K562 (cell line): ENCODE data around the gene HPCAL1. TPM values are rescaled to one million over a fixed set of nuclear protein-coding genes. Genes with fewer than 3 reads are reported as not detected.

Source experiments
- ATAC-seq: fragments of 200-7000 bp; cut with Tn5 transposase; 3 replicates; pipeline ENCODE4 v1.9.1; 2020; ENCODE audit warnings: moderate library complexity
- BruUV-seq: library from RNA; stranded (reverse); fragments of 400-500 nt; replicated peaks from 2 replicates; lab custom pipeline; 2021; lab: Mats Ljungman, UMichigan
- CTCF ChIA-PET: fragments of 300-600 bp; formaldehyde crosslinking; extraction: SDS; loops from one replicate; lab custom pipeline; 2021; ENCODE audit warnings: low intra/inter-chr PET ratio; lab: Yijun Ruan, JAX
- POLR2A ChIA-PET: fragments of 300-600, 350-650 bp; sonication (Branson Sonifier 250); formaldehyde crosslinking; extraction: SDS; loops from one replicate; lab custom pipeline; 2021; ENCODE audit warnings: antibody characterized with exemption, inconsistent platforms; lab: Yijun Ruan, JAX
- DNase-seq, 4 experiments: peaks; one replicate each; pipeline versions ENCODE4 v3.0.0 to v3.0.0-alpha.2; 2011 to 2018; ENCODE audit warnings: low spot score in 3 of 4, mixed read lengths in 3 of 4; ENCODE audit errors: extremely low read depth in 1 of 4
- FAIRE-seq: peaks from 2 replicates; lab custom pipeline; 2011; peaks lifted over from hg19 to GRCh38; lab: Jason Lieb, UNC
- H2AFZ ChIP-seq: 2 replicates; pipeline ENCODE4 v1.6.0; 2011; ENCODE audit warnings: low read depth, low read length, control low read depth, inconsistent platforms
- H3K27ac ChIP-seq: fragments of 200-600 bp; 3 replicates; pipeline ENCODE4 v1.8.0; 2011; ENCODE audit warnings: low read depth, mild to moderate bottlenecking, control low read depth, inconsistent platforms, low read length, moderate library complexity, mixed read lengths; ENCODE audit errors: extremely low read depth
- H3K27me3 ChIP-seq, 2 experiments: fragments of 300-600 bp in 1 of 2; 2 replicates in 1 of 2; 3 replicates in 1 of 2; pipeline versions ENCODE4 v1.6.0 to v1.8.0; 2011; ENCODE audit warnings: inconsistent platforms in 2 of 2, low read length in 2 of 2, mild to moderate bottlenecking in 1 of 2, mixed read lengths in 1 of 2, moderate library complexity in 1 of 2; ENCODE audit not compliant: control insufficient read depth in 2 of 2, insufficient read depth in 2 of 2
- H3K36me3 ChIP-seq: fragments of 300-600 bp; 3 replicates; pipeline ENCODE4 v1.8.0; 2011; ENCODE audit warnings: mild to moderate bottlenecking, low read length, inconsistent platforms; ENCODE audit not compliant: control insufficient read depth, insufficient read depth
- H3K4me1 ChIP-seq, 2 experiments: fragments of 200-600 bp in 1 of 2; replicated peaks in 1 of 2; 2 replicates in 1 of 2; 3 replicates in 1 of 2; pipeline versions ENCODE4 v1.5.1 to v1.8.0; 2011; ENCODE audit warnings: inconsistent platforms in 2 of 2, low read length in 2 of 2, mild to moderate bottlenecking in 1 of 2, mixed read lengths in 1 of 2, moderate library complexity in 1 of 2; ENCODE audit not compliant: control insufficient read depth in 2 of 2, insufficient read depth in 2 of 2
- H3K4me2 ChIP-seq: 2 replicates; pipeline ENCODE4 v1.6.1; 2011; ENCODE audit warnings: low read length, control low read depth, inconsistent platforms, mixed read lengths; ENCODE audit not compliant: insufficient read depth
- H3K4me3 ChIP-seq: fragments of 200-600 bp; sonication (generic), shearing (Covaris generic); 2 replicates; pipeline ENCODE4 v1.5.1; 2016; ENCODE audit warnings: control low read depth, inconsistent platforms
- H3K79me2 ChIP-seq: fragments of 200-600 bp; 3 replicates; pipeline ENCODE4 v1.8.0; 2011; ENCODE audit warnings: low read length, inconsistent platforms; ENCODE audit not compliant: control insufficient read depth, insufficient read depth
- H3K9ac ChIP-seq, 2 experiments: 2 replicates each; pipeline versions ENCODE4 v1.6.0 to v1.6.1; 2011; ENCODE audit warnings: low read depth in 2 of 2, low read length in 2 of 2, control low read depth in 1 of 2, inconsistent platforms in 1 of 2, mild to moderate bottlenecking in 1 of 2, mixed read lengths in 1 of 2; ENCODE audit not compliant: insufficient read depth in 1 of 2
- H3K9me1 ChIP-seq: one replicate; pipeline ENCODE4 v1.6.0; 2011; ENCODE audit warnings: inconsistent platforms, mild to moderate bottlenecking, low read length, moderate library complexity; ENCODE audit not compliant: control insufficient read depth, insufficient read depth
- H3K9me3 ChIP-seq: replicated peaks from 2 replicates; pipeline ENCODE4 v1.5.1; 2011; ENCODE audit warnings: low read depth, low read length, inconsistent platforms; ENCODE audit not compliant: control insufficient read depth, insufficient read depth
- H4K20me1 ChIP-seq: replicated peaks from 2 replicates; pipeline ENCODE4 v1.6.1; 2011; ENCODE audit warnings: low read length, inconsistent platforms, mixed read lengths; ENCODE audit not compliant: control insufficient read depth, insufficient read depth
- ARID3B ChIP-seq: fragments of 250-450 bp; sonication (Bioruptor Pico); IDR thresholded peaks from 2 replicates; pipeline ENCODE4 v1.4.0; 2020; ENCODE audit warnings: borderline replicate concordance
- CBX1 ChIP-seq: sonication (generic); IDR thresholded peaks from 2 replicates; pipeline ENCODE4 v1.6.1; 2016; ENCODE audit warnings: antibody characterized with exemption, low read depth, mild to moderate bottlenecking
- CEBPG ChIP-seq, 3 experiments: fragments of 200-800 bp in 1 of 3; sonication (Bioruptor generic) in 1 of 3; sonication (generic) in 1 of 3; formaldehyde crosslinking in 1 of 3; IDR thresholded peaks in 2 of 3; conservative IDR thresholded peaks in 1 of 3; 2 replicates each; pipeline versions ENCODE4 v1.6.1 to v1.8.0; 2016 to 2022; ENCODE audit warnings: missing compliant biosample characterization in 2 of 3, missing genetic modification characterization in 2 of 3, mild to moderate bottlenecking in 1 of 3, missing genetic modification reagents in 1 of 3
- CGGBP1 ChIP-seq: fragments of 250-450 bp; sonication (Bioruptor Pico); IDR thresholded peaks from 2 replicates; pipeline ENCODE4 v1.9.0; 2021; ENCODE audit warnings: mild to moderate bottlenecking
- GATAD2A ChIP-seq: fragments of 450-650 bp; IDR thresholded peaks from 2 replicates; pipeline ENCODE4 v1.6.1; 2017
- HMGXB4 ChIP-seq: sonication (generic); formaldehyde crosslinking; IDR thresholded peaks from 2 replicates; pipeline ENCODE4 v1.8.1; 2023; ENCODE audit warnings: mild to moderate bottlenecking, missing genetic modification reagents
- HSF4 ChIP-seq: fragments of 250-450 bp; sonication (Bioruptor Pico); IDR thresholded peaks from 2 replicates; pipeline ENCODE4 v2.1.2; 2022; ENCODE audit warnings: mild to moderate bottlenecking, moderate library complexity, borderline replicate concordance
- MNT ChIP-seq, 2 experiments: fragments of 450-650 bp; conservative IDR thresholded peaks; 2 replicates each; pipeline ENCODE4 v1.6.1; 2017; ENCODE audit warnings: mild to moderate bottlenecking in 2 of 2, moderate library complexity in 2 of 2
- NR2C2 ChIP-seq, 2 experiments: fragments of 200-800 bp in 1 of 2; sonication (Bioruptor generic) in 1 of 2; sonication (generic) in 1 of 2; formaldehyde crosslinking in 1 of 2; IDR thresholded peaks; 2 replicates each; pipeline versions ENCODE4 v1.6.1 to v1.8.0; 2016 to 2022; ENCODE audit warnings: mild to moderate bottlenecking in 1 of 2, missing compliant biosample characterization in 1 of 2, missing genetic modification characterization in 1 of 2, missing genetic modification reagents in 1 of 2
- NR4A1 ChIP-seq, 2 experiments: fragments of 250-450 bp in 1 of 2; fragments of 450-650 bp in 1 of 2; sonication (Bioruptor Pico) in 1 of 2; IDR thresholded peaks; 2 replicates each; pipeline versions ENCODE4 v1.4.0 to v1.6.1; 2016 to 2020; ENCODE audit warnings: mild to moderate bottlenecking in 2 of 2, missing compliant biosample characterization in 1 of 2, missing genetic modification characterization in 1 of 2, moderate library complexity in 1 of 2
- SMC3 ChIP-seq: conservative IDR thresholded peaks from 2 replicates; pipeline ENCODE4 v1.6.1; 2011; ENCODE audit warnings: low read depth, low read length, improper control_type of control experiment; ENCODE audit not compliant: insufficient read depth
- TAL1 ChIP-seq: fragments of 450-650 bp; IDR thresholded peaks from 2 replicates; pipeline ENCODE4 v1.6.1; 2016; ENCODE audit warnings: mild to moderate bottlenecking
- ZNF174 ChIP-seq: fragments of 250-450 bp; sonication (Bioruptor Pico); IDR thresholded peaks from 2 replicates; pipeline ENCODE4 v1.4.0; 2020; ENCODE audit warnings: mild to moderate bottlenecking
- ZNF280A ChIP-seq: fragments of 450-650 bp; IDR thresholded peaks from 2 replicates; pipeline ENCODE4 v1.6.1; 2018; ENCODE audit warnings: mild to moderate bottlenecking, low read depth; ENCODE audit not compliant: partially characterized antibody
- WGBS: fragments of 100-300 bp; shearing (Covaris generic); methylation state at CpG from one replicate; pipeline ENCODE4 v1.1.6; 2016; ENCODE audit warnings: low coverage, mixed read lengths; ENCODE audit not compliant: insufficient coverage; ENCODE audit errors: missing lambda C conversion rate; 5-methylcytosine and 5-hydroxymethylcytosine counted together
- in situ Hi-C: fragments of 300-500 bp; cut with MboI; formaldehyde crosslinking; loops from 4 replicates; pipeline ENCODE4 v1.15.0; 2018; ENCODE audit warnings: inconsistent platforms, mixed read lengths
- intact Hi-C: fragments of 100-400 bp; cut with micrococcal nuclease; formaldehyde crosslinking; loops from 2 replicates; pipeline ENCODE4 v1.14.2; 2022
- polyA plus RNA-seq, 8 experiments: library from polyadenylated mRNA; depleted of rRNA in 4 of 8; stranded (reverse) in 5 of 8; unstranded in 3 of 8; fragments of >200 nt; fragmentation: Nextera tagmentation in 2 of 8; fragmentation: Illumina TruSeq in 1 of 8; extraction: Ambion mirVana in 2 of 8; extraction: Trizol in 1 of 8; gene quantifications; 2 replicates each; pipeline versions ENCODE4 v1.2.1 to v1.2.3, GENCODE V29; 2011 to 2014; ENCODE audit warnings: inconsistent platforms in 1 of 8, missing spikeins in 1 of 8
- total RNA-seq, 7 experiments: library from RNA; depleted of rRNA in 6 of 7; stranded (reverse); fragments of >200 nt in 6 of 7; fragmentation: Illumina TruSeq in 2 of 7; extraction: Trizol in 2 of 7; gene quantifications; 2 replicates each; pipeline versions ENCODE4 v1.2.1 to v1.2.3, GENCODE V29; 2011 to 2021; ENCODE audit warnings: low replicate concordance in 1 of 7

The HPCAL1 gene
- total and polyA plus RNA-seq, 9 of the 15 experiments (the other 6 are each of a cell fraction or from before 2014, with no cell fraction given), result 2.7 to 65.5 (median 23.9) TPM

- H3K4me3 ChIP-seq, result no peak overlapping the region
- intact Hi-C loops (no loop called here), in situ Hi-C loops (loop anchor here (25.0 kb wide), 1 partner anchor 143 kb away; no protein-coding TSS in a partner anchor)
- H2AFZ ChIP-seq, result no peak overlapping the region
- 68% methylated on average over 11 of the region's 13 CpGs for WGBS
- no peaks in the 10 kb centered on the region for H3K27me3 ChIP-seq
- H3K36me3 ChIP-seq, result peaks cover 16% of the 10 kb centered on the region; the same call in 1 of the 3 replicates
- peaks cover 3% of the 10 kb centered on the region for H3K9me1 ChIP-seq
- CTCF ChIA-PET, result no interaction called here
- BruUV-seq, result no TSS peak
- H3K4me2 ChIP-seq, result no peak overlapping the region
- FAIRE-seq (no peak), ATAC-seq (no peak), DNase-seq (no peak)
- no peaks in the 10 kb centered on the region for H3K9me3 ChIP-seq
- H3K79me2 ChIP-seq, result no peaks in the 10 kb centered on the region; the same call in 2 of the 3 replicates
- peak overlapping the region in 1 of 2 experiments; percentile 1; a peak in 2 of 4 replicates for H3K9ac ChIP-seq
- POLR2A ChIA-PET, result interaction anchor here (0.7 to 1.0 kb wide), 2 partner anchors 9 to 102 kb away, joined by 3 to 6 read pairs; partner anchors contain the start of gene HPCAL1
- no peak overlapping the region for H3K27ac ChIP-seq
- H3K4me1 ChIP-seq, result peaks cover 19 to 35% of the 10 kb centered on the region in 2 experiments; a peak in 4 of 5 replicates
- no peaks in the 10 kb centered on the region for H4K20me1 ChIP-seq
- no peak for TF ChIP-seq ARID3B (CRISPR knock-in tag)
- no peak for TF ChIP-seq MNT (conservative IDR thresholded peaks at IDR 0.05)
- TF ChIP-seq CEBPG (CRISPR knock-in tag; IDR thresholded peaks at IDR 0.05), result no peak
- TF ChIP-seq CEBPG (tag; conservative IDR thresholded peaks at IDR 0.05 in 1 of 2, IDR thresholded peaks at IDR 0.05 in 1 of 2), result no peak
- no peak for TF ChIP-seq TAL1
- no peak for TF ChIP-seq HMGXB4
- TF ChIP-seq SMC3, result no peak
- no peak for TF ChIP-seq ZNF174 (CRISPR knock-in tag)
- no peak for TF ChIP-seq HSF4
- no peak for TF ChIP-seq ZNF280A
- no peak for TF ChIP-seq CBX1
- TF ChIP-seq CGGBP1 (CRISPR knock-in tag), result no peak
- TF ChIP-seq NR4A1 (CRISPR knock-in tag; IDR thresholded peaks at IDR 0.05), result no peak
- TF ChIP-seq NR4A1 (tag; IDR thresholded peaks at IDR 0.05), result no peak
- no peak for TF ChIP-seq NR2C2 (CRISPR knock-in tag; IDR thresholded peaks at IDR 0.05)
- TF ChIP-seq NR2C2 (tag; IDR thresholded peaks at IDR 0.05), result no peak
- TF ChIP-seq GATAD2A, result no peak
These were observed 102.7 kb downstream of the HPCAL1 start for GRCh38 chr2:10405448-10405847.
